Mucosa of gallbladder (tissue), 1 donor: ENCODE measurements around the gene INSYN2A. TPM values are rescaled to one million over a fixed set of nuclear protein-coding genes. Genes with fewer than 3 reads are reported as not detected.

Experiments used
- DNase-seq: peaks from one replicate; pipeline ENCODE4 v3.0.0-alpha.2; 2020; ENCODE audit warnings: low spot score
- total RNA-seq: library from RNA; stranded (reverse); gene quantifications from one replicate; pipeline ENCODE4 v1.2.1, GENCODE V29; 2021
- donor health status: DM: no; HTN: no; CAD: no.

Gene INSYN2A
- total RNA-seq = not detected

GRCh38 chr10:127196282-127197153, at the start of gene INSYN2A:
Gene INSYN2A (minus strand): TSS chr10:127196591. CDS start chr10:127176395, 20,196 bp downstream.
- no peak for DNase-seq

GRCh38 chr10:127245456-127245855, 49.1 kb upstream of the INSYN2A start:
- no peak for DNase-seq

GRCh38 chr10:127243490-127244272, 47.3 kb upstream of the INSYN2A start:
- peak; percentile 37 for DNase-seq

- DNase-seq = no peak
Observed at GRCh38 chr10:127242914-127243313, 46.5 kb upstream of the INSYN2A start.

- no peak for DNase-seq
Observed at GRCh38 chr10:127236266-127236665, 39.9 kb upstream of the INSYN2A start.

GRCh38 chr10:127234306-127234800, 38.0 kb upstream of the INSYN2A start:
- no peak for DNase-seq

GRCh38 chr10:127228195-127228787, 31.9 kb upstream of the INSYN2A start:
- no peak for DNase-seq

GRCh38 chr10:127227663-127228062, 31.3 kb upstream of the INSYN2A start:
- DNase-seq = no peak

GRCh38 chr10:127227027-127227426, 30.6 kb upstream of the INSYN2A start:
- no peak for DNase-seq

GRCh38 chr10:127221281-127221680, 24.9 kb upstream of the INSYN2A start:
- DNase-seq = no peak

GRCh38 chr10:127218658-127219057, 22.3 kb upstream of the INSYN2A start:
- no peak for DNase-seq

GRCh38 chr10:127216786-127217185, 20.4 kb upstream of the INSYN2A start:
- no peak for DNase-seq

GRCh38 chr10:127216274-127216673, 19.9 kb upstream of the INSYN2A start:
- DNase-seq = no peak

GRCh38 chr10:127215866-127216265, 19.5 kb upstream of the INSYN2A start:
- no peak for DNase-seq

- DNase-seq = no peak
Observed at GRCh38 chr10:127210936-127211466, 14.6 kb upstream of the INSYN2A start.

GRCh38 chr10:127207081-127207480, 10.7 kb upstream of the INSYN2A start:
- DNase-seq = no peak

- DNase-seq = no peak
Observed at GRCh38 chr10:127203067-127203466, 6.7 kb upstream of the INSYN2A start.

GRCh38 chr10:127200646-127201045, 4.3 kb upstream of the INSYN2A start:
- no peak for DNase-seq

GRCh38 chr10:127198721-127199120, 2.3 kb upstream of the INSYN2A start:
- DNase-seq = no peak

GRCh38 chr10:127198307-127198706, 1.9 kb upstream of the INSYN2A start:
- no peak for DNase-seq

- no peak for DNase-seq
Observed at GRCh38 chr10:127197154-127197432, 702 bp upstream of the INSYN2A start.

- DNase-seq = no peak
Observed at GRCh38 chr10:127195571-127196281, 665 bp downstream of the INSYN2A start.
